RCC 7860 (cell line): ENCODE data around the gene KANK3.
"Not testable (repeated sequence)": the region's sequence is repeated elsewhere in the genome, so short reads cannot be mapped to it uniquely, and the experiment has no call there.

ENCODE experiments used
- DNase-seq: peaks from one replicate; pipeline ENCODE4 v3.0.0-alpha.2; 2015; ENCODE audit warnings: low spot score
- FAIRE-seq: peaks from 2 replicates; lab custom pipeline; 2012; peaks lifted over from hg19 to GRCh38; lab: Jason Lieb, UNC

KANK3 gene

GRCh38 chr19:8371011-8371804, 28.1 kb upstream of the KANK3 start:
- DNase-seq (no peak), FAIRE-seq (no peak)

GRCh38 chr19:8370176-8371010, 27.3 kb upstream of the KANK3 start:
- DNase-seq (no peak), FAIRE-seq (no peak)

GRCh38 chr19:8367327-8368001, 24.4 kb upstream of the KANK3 start:
- DNase-seq (peak; percentile 90), FAIRE-seq (peak; percentile 78)

GRCh38 chr19:8366961-8367326, 23.9 kb upstream of the KANK3 start:
- DNase-seq (no peak), FAIRE-seq (no peak)

GRCh38 chr19:8366121-8366581, 23.1 kb upstream of the KANK3 start:
- DNase-seq (no peak), FAIRE-seq (no peak)

- FAIRE-seq (no peak), DNase-seq (no peak)
Measured at GRCh38 chr19:8363803-8364771, 21.0 kb upstream of the KANK3 start, which contains the start of gene ANGPTL4. TSS of gene ANGPTL4 (plus strand) at chr19:8364155. CDS start at chr19:8364322, 167 bp downstream.

- DNase-seq = peak; percentile 98
- FAIRE-seq = peak; percentile 97
Measured at GRCh38 chr19:8361921-8362793, 19.1 kb upstream of the KANK3 start.

GRCh38 chr19:8360196-8360595, 17.1 kb upstream of the KANK3 start:
- FAIRE-seq (no peak), DNase-seq (no peak)

- DNase-seq (no peak), FAIRE-seq (no peak)
Measured at GRCh38 chr19:8358948-8359347, 15.9 kb upstream of the KANK3 start.

- FAIRE-seq (no peak), DNase-seq (no peak)
Measured at GRCh38 chr19:8357007-8357521, 14.0 kb upstream of the KANK3 start.

GRCh38 chr19:8355631-8356402, 12.8 kb upstream of the KANK3 start:
- DNase-seq = peak; percentile 100
- peak; percentile 99 for FAIRE-seq

- FAIRE-seq, DNase-seq: not testable (repeated sequence)
Measured at GRCh38 chr19:8352845-8353244, 9.8 kb upstream of the KANK3 start.

- FAIRE-seq (no peak), DNase-seq (no peak)
Measured at GRCh38 chr19:8352134-8352827, 9.2 kb upstream of the KANK3 start.

GRCh38 chr19:8349629-8350372, 6.7 kb upstream of the KANK3 start:
- not testable (repeated sequence) for FAIRE-seq

GRCh38 chr19:8343483-8343844, 402 bp upstream of the KANK3 start:
- DNase-seq (no peak), FAIRE-seq (no peak)

More at GRCh38 chr19:8349629-8350372, 6.7 kb upstream of the KANK3 start:
- DNase-seq = not testable (repeated sequence)

- FAIRE-seq = no peak
- no peak for DNase-seq
Measured at GRCh38 chr19:8342316-8342683, 762 bp downstream of the KANK3 start.

GRCh38 chr19:8341504-8341903, 1.6 kb downstream of the KANK3 start:
- FAIRE-seq = not testable (repeated sequence)

More at GRCh38 chr19:8341504-8341903, 1.6 kb downstream of the KANK3 start:
- not testable (repeated sequence) for DNase-seq
